HL-60 (cell line): ENCODE results near the gene NHEJ1.

Experiments used
- CTCF ChIP-seq: IDR thresholded peaks from one replicate; pipeline ENCODE4 v1.5.1; 2011; ENCODE audit warnings: low read length, control low read depth, inconsistent platforms; ENCODE audit not compliant: insufficient read depth
- GABPA ChIP-seq: IDR thresholded peaks from 2 replicates; pipeline ENCODE4 v1.6.1; 2012; ENCODE audit warnings: low read depth

GRCh38 chr2:219109471-219109870 is 51.1 kb downstream of the NHEJ1 start:
- no peak for TF ChIP-seq CTCF
- TF ChIP-seq GABPA = no peak
